ENCODE data around the gene DNM2.
"Not testable (repeated sequence)": the region's sequence is repeated elsewhere in the genome, so short reads cannot be mapped to it uniquely, and the experiment has no call there.

Gene DNM2

DNA sequence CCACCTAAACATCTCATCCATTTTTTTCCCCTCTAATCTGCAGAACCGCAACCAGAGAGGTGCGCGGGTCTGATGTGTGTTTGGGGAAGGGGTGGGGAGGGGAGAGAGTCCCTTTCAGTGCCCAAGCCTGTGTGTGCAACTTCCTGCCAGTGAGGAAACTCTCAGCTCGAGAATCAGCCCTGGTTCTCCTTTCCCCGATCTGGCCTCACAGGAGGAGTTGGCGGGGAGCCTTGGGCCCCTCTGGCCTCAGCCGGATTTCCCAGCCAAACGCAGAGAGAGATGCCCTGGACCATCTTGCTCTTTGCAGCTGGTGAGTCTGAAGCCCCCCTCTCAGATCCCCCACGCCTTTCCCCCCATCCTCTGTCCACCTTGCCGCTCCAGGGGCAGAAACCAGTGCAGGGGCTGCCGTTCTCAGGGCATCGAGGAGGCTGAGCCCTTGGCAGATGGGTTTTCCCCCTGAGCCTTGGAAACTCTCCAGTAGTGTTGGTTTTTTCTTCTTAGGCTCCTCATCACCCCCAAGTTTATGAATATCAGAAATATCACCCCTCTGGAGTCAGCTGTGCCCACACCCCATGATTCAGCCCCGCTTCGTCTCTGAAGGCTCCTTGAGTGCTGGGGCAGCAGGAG lies 130.5 kb downstream of the DNM2 start, which contains the start of gene C19orf38:
C19orf38 (plus strand) TSS at position 186 of the 627 bp plus-strand sequence; CDS start at position 280, 94 bp downstream.
- no peaks in the 10 kb centered on the region for H3K36me3 ChIP-seq (ENCODE audit: insufficient read depth, low read length)
- H3K27ac ChIP-seq, result no peak within 1 kb of the TSS
- H3K9me3 ChIP-seq (ENCODE audit: low read depth, low read length), result no peaks in the 10 kb centered on the region
- no peak for DNase-seq (ENCODE audit: low read depth, low spot score)
- no peak within 1 kb of the TSS for H3K9ac ChIP-seq (ENCODE audit: insufficient read length)
- H3K4me3 ChIP-seq, result no peak within 1 kb of the TSS
- TF ChIP-seq POLR2AphosphoS5 (IDR thresholded peaks at IDR 0.05; ENCODE audit: borderline replicate concordance, low read depth, low read length) (no peak), FOXP2 (optimal IDR thresholded peaks at IDR 0.05; ENCODE audit: control extremely low read depth, extremely low read length, insufficient read depth) (no peak), EZH2 (IDR thresholded peaks at IDR 0.05) (no peak)

GRCh38 chr19:10850631-10851030 lies 132.8 kb downstream of the DNM2 start:
- no peaks in the 10 kb centered on the region for H3K36me3 ChIP-seq (ENCODE audit: insufficient read depth, low read length)
- no peaks in the 10 kb centered on the region for H3K9me3 ChIP-seq (ENCODE audit: low read depth, low read length)
- H3K27ac ChIP-seq, result no peak overlapping the region
- no peak for DNase-seq (ENCODE audit: low read depth, low spot score)
- no peak overlapping the region for H3K9ac ChIP-seq (ENCODE audit: insufficient read length)
- H3K4me3 ChIP-seq, result no peak overlapping the region
- TF ChIP-seq POLR2AphosphoS5 (IDR thresholded peaks at IDR 0.05; ENCODE audit: borderline replicate concordance, low read depth, low read length) (no peak), EZH2 (IDR thresholded peaks at IDR 0.05) (no peak), FOXP2 (optimal IDR thresholded peaks at IDR 0.05; ENCODE audit: control extremely low read depth, extremely low read length, insufficient read depth) (no peak)

- no peak for DNase-seq (ENCODE audit: low read depth, low spot score)
- TF ChIP-seq EZH2 (IDR thresholded peaks at IDR 0.05) (no peak), POLR2AphosphoS5 (IDR thresholded peaks at IDR 0.05; ENCODE audit: borderline replicate concordance, low read depth, low read length) (no peak), FOXP2 (optimal IDR thresholded peaks at IDR 0.05; ENCODE audit: control extremely low read depth, extremely low read length, insufficient read depth) (no peak)
- Histone ChIP-seq H3K36me3 (ENCODE audit: insufficient read depth, low read length) (no peaks in the 10 kb centered on the region), H3K9ac (ENCODE audit: insufficient read length) (no peak overlapping the region), H3K27ac (no peak overlapping the region), H3K4me3 (no peak overlapping the region), H3K9me3 (ENCODE audit: low read depth, low read length) (no peaks in the 10 kb centered on the region)
These were observed 134.4 kb downstream of the DNM2 start for GRCh38 chr19:10852098-10852800.

- no peak for DNase-seq (ENCODE audit: low read depth, low spot score)
- no peak overlapping the region for H3K4me3 ChIP-seq
- TF ChIP-seq POLR2AphosphoS5 (IDR thresholded peaks at IDR 0.05; ENCODE audit: borderline replicate concordance, low read depth, low read length) (no peak), EZH2 (IDR thresholded peaks at IDR 0.05) (no peak), FOXP2 (optimal IDR thresholded peaks at IDR 0.05; ENCODE audit: control extremely low read depth, extremely low read length, insufficient read depth) (no peak)
- no peaks in the 10 kb centered on the region for H3K36me3 ChIP-seq (ENCODE audit: insufficient read depth, low read length)
- H3K9ac ChIP-seq (ENCODE audit: insufficient read length), result no peak overlapping the region
- no peak overlapping the region for H3K27ac ChIP-seq
- H3K9me3 ChIP-seq (ENCODE audit: low read depth, low read length), result no peaks in the 10 kb centered on the region
These were observed 135.1 kb downstream of the DNM2 start for GRCh38 chr19:10852941-10853340.

- no peak overlapping the region for H3K4me3 ChIP-seq
These were observed 136.6 kb downstream of the DNM2 start for GRCh38 chr19:10854350-10855089.

GRCh38 chr19:10855879-10856522 lies 138.1 kb downstream of the DNM2 start:
- TF ChIP-seq EZH2 (IDR thresholded peaks at IDR 0.05) (no peak), POLR2AphosphoS5 (IDR thresholded peaks at IDR 0.05; ENCODE audit: borderline replicate concordance, low read depth, low read length) (no peak), FOXP2 (optimal IDR thresholded peaks at IDR 0.05; ENCODE audit: control extremely low read depth, extremely low read length, insufficient read depth) (no peak)
- H3K9ac ChIP-seq (ENCODE audit: insufficient read length), result no peak overlapping the region
- H3K27ac ChIP-seq, result no peak overlapping the region
- H3K9me3 ChIP-seq (ENCODE audit: low read depth, low read length), result no peaks in the 10 kb centered on the region
- no peaks in the 10 kb centered on the region for H3K36me3 ChIP-seq (ENCODE audit: insufficient read depth, low read length)
- no peak overlapping the region for H3K4me3 ChIP-seq
- no peak for DNase-seq (ENCODE audit: low read depth, low spot score)

More at GRCh38 chr19:10854350-10855089, 136.6 kb downstream of the DNM2 start:
- TF ChIP-seq POLR2AphosphoS5 (IDR thresholded peaks at IDR 0.05; ENCODE audit: borderline replicate concordance, low read depth, low read length) (no peak), EZH2 (IDR thresholded peaks at IDR 0.05) (no peak), FOXP2 (optimal IDR thresholded peaks at IDR 0.05; ENCODE audit: control extremely low read depth, extremely low read length, insufficient read depth) (no peak)
- H3K36me3 ChIP-seq (ENCODE audit: insufficient read depth, low read length), result no peaks in the 10 kb centered on the region
- DNase-seq (ENCODE audit: low read depth, low spot score), result no peak
- H3K9ac ChIP-seq (ENCODE audit: insufficient read length), result no peak overlapping the region
- H3K27ac ChIP-seq, result no peak overlapping the region
- H3K9me3 ChIP-seq (ENCODE audit: low read depth, low read length), result no peaks in the 10 kb centered on the region

- H3K9ac ChIP-seq (ENCODE audit: insufficient read length); H3K9me3 ChIP-seq (ENCODE audit: low read depth, low read length); H3K36me3 ChIP-seq (ENCODE audit: insufficient read depth, low read length); H3K27ac ChIP-seq; DNase-seq (ENCODE audit: low read depth, low spot score); H3K4me3 ChIP-seq: not testable (repeated sequence)
These were observed 139.0 kb downstream of the DNM2 start for GRCh38 chr19:10856899-10857298.

DNA sequence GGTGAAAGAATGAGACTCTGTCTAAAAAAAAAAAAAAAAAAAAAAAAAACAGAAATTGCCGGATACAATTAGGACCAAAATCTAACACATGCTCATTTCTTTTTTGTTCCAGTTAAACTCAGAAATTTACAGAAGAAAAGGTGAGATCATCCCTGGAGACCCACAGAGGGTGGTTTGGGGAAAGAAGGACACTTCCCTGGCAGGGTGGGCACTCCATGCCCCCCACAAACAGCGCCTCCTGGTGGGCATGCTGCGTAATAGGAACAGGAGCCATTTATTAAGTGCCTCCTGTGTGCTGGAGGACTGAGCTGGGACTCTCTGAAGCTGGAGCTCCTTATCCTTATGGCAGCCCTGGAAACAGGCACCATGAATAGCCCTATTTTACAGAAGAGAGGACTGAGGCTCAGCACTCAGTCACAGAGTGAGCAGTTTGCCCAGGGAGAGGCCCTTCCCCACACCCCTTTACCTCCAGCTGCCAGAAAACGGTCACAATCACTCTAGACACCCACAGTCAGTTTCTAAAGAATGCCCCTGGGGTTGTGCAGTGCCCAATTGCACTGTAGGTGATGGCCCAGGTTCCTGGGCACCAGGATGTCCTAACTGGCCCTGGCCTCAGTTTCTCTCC lies 140.4 kb downstream of the DNM2 start:
- no peaks in the 10 kb centered on the region for H3K9me3 ChIP-seq (ENCODE audit: low read depth, low read length)
- no peak overlapping the region for H3K4me3 ChIP-seq
- H3K27ac ChIP-seq, result no peak overlapping the region
- H3K36me3 ChIP-seq (ENCODE audit: insufficient read depth, low read length), result no peaks in the 10 kb centered on the region
- no peak for DNase-seq (ENCODE audit: low read depth, low spot score)
- TF ChIP-seq FOXP2 (optimal IDR thresholded peaks at IDR 0.05; ENCODE audit: control extremely low read depth, extremely low read length, insufficient read depth), result no peak
- TF ChIP-seq POLR2AphosphoS5 (IDR thresholded peaks at IDR 0.05; ENCODE audit: borderline replicate concordance, low read depth, low read length), result no peak
- TF ChIP-seq EZH2 (IDR thresholded peaks at IDR 0.05), result no peak
- no peak overlapping the region for H3K9ac ChIP-seq (ENCODE audit: insufficient read length)
